Activated CD4-positive, alpha-beta T cell treated with anti-CD3 and anti-CD28 coated beads for 4 hours (primary cell): Measurements from ENCODE around the gene TSPAN15.
A peak's percentile ranks its signal among the peaks of the same experiment; 100 is the strongest.
"Not testable (repeated sequence)": the region's sequence is repeated elsewhere in the genome, so short reads cannot be mapped to it uniquely, and the experiment has no call there.

Source experiments
- DNase-seq, 2 donors: peaks; one replicate each; pipeline ENCODE4 v3.0.0-alpha.2; 2020

TSPAN15 gene

GRCh38 chr10:69504576-69505250 is 53.4 kb downstream of the TSPAN15 start:
- no peak for DNase-seq

- no peak for DNase-seq
Observed at GRCh38 chr10:69505636-69506318, 54.5 kb downstream of the TSPAN15 start.

GRCh38 chr10:69506487-69506833 is 55.2 kb downstream of the TSPAN15 start:
- DNase-seq, result no peak

DNA sequence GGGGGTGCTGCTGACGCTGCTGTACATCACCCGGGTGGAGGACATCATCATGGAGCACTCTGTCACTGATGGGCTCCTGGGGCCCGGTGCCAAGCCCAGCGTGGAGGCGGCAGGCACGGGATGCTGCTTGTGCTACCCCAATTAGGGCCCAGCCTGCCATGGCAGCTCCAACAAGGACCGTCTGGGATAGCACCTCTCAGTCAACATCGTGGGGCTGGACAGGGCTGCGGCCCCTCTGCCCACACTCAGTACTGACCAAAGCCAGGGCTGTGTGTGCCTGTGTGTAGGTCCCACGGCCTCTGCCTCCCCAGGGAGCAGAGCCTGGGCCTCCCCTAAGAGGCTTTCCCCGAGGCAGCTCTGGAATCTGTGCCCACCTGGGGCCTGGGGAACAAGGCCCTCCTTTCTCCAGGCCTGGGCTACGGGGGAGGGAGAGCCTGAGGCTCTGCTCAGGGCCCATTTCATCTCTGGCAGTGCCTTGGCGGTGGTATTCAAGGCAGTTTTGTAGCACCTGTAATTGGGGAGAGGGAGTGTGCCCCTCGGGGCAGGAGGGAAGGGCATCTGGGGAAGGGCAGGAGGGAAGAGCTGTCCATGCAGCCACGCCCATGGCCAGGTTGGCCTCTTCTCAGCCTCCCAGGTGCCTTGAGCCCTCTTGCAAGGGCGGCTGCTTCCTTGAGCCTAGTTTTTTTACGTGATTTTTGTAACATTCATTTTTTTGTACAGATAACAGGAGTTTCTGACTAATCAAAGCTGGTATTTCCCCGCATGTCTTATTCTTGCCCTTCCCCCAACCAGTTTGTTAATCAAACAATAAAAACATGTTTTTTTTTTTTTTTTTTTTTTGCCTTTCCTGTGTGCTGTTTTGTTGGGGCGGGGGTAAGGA is 55.8 kb downstream of the TSPAN15 start:
- DNase-seq, result no peak

GRCh38 chr10:69508738-69509340 is 57.6 kb downstream of the TSPAN15 start:
- no peak for DNase-seq

DNA sequence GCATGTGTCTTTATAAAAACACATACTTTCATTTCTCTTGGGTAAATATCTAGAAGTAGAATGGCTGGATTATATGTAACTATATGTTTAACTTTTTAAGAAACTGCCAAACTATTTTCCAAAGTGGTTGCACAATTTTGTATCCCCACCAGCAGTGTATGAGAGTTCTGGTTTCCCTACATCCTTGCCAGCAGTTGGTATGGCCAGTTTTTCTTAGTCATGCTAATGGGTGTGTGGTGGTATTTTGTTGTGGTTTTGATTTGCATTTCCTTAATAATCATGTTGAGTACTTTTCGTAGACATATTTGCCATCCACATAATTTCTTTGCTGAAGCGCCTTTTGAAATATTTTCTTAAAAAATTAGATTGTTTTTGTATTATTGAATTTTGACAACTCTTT is 61.6 kb downstream of the TSPAN15 start:
- no peak for DNase-seq

- no peak for DNase-seq
Observed at GRCh38 chr10:69513617-69514016, 62.4 kb downstream of the TSPAN15 start.

GRCh38 chr10:69515699-69516259 is 64.5 kb downstream of the TSPAN15 start:
- peak; percentile 78 to 81 for DNase-seq

- no peak for DNase-seq
Observed at GRCh38 chr10:69516316-69516715, 65.1 kb downstream of the TSPAN15 start.

GRCh38 chr10:69516796-69517195 is 65.5 kb downstream of the TSPAN15 start:
- DNase-seq, result no peak

DNA sequence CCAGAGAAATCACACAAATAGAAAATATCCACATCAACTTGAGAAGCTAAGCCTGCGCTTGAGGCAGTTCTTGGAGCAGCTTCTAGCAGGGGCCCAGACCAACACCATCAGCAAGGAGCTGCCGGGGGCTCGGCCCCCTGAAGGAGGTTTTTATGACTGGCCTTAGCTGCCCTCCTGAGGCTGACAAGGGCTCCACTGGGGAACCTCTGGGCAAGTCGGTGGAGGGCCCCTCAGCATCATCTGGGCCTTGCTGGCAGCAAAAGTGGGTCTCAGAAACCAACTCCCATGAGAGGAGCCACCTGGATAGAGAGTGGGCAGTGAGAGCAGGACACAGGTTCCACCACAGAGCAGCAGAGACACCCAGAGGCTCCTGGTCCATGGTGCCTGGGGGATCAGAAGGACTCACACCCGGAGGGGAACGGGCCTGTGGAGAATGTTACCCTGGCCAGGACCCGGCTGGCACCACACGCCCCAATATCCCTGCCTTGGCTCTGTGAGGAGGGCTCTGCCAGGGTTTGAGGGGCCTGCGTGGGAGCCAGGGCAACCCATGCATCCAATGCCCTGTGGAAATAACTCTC is 66.1 kb downstream of the TSPAN15 start:
- DNase-seq, result no peak

DNA sequence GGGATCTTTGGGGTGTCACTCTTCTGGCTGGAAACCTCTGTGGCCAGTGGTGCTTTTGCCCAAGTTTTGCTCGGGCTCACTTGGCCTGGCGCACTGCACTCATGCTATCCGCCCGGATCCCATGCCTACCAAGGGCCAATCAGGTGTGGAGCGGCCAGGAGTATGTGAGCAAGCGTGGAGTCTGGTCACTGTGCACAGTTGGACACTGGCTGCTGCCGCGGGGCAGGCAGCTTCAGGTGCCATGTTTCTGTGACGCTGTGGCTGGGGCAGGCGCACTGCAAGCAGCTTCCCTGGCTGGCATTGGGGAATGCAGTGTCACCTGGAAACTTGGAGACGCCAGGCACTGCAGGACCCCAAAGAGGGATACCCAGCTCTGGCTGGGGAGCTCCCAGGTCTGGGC is 76.7 kb downstream of the TSPAN15 start:
- DNase-seq, result no peak

GRCh38 chr10:69533658-69534057 is 82.4 kb downstream of the TSPAN15 start:
- DNase-seq, result no peak

DNA sequence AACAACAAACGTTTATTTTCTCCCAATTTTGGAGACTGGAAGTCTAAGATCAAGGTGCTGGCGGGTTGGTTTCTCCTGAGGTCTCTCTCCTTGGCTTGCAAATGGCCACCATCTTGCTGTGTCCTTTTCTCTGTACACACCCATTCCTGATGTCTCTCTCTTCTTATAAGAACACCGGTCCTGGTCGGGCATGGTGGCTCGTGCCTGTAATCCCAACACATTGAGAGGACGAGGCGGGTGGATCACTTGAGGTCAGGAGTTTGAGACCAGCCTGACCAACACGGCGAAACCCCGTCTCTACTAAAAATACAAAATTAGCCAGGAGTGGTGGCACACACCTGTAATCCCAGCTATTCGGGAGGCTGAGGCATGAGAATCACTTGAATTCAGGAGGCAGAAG is 85.3 kb downstream of the TSPAN15 start:
- DNase-seq, result not testable (repeated sequence)

- no peak for DNase-seq
Observed at GRCh38 chr10:69537449-69537848, 86.2 kb downstream of the TSPAN15 start.

- no peak for DNase-seq
Observed at GRCh38 chr10:69538461-69538860, 87.2 kb downstream of the TSPAN15 start.

- no peak for DNase-seq
Observed at GRCh38 chr10:69541463-69541862, 90.2 kb downstream of the TSPAN15 start.

DNA sequence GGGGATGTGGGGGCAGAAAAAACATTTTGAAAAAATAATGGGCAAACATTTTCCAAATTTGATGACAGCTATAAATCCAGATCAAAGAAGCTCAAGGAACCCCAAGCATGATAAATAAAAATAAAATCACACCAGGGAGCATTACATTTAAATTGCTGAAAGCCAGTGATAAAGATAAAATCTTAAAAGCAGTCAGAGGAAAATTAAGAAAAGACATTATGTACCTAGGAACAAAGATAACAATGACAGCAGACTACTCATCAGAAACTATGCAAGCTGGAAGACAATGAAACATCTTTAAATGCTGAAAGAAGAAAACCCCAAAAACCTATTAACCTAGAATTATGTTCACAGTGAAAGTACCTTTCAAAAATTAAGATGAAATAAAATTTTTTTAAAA is 98.7 kb downstream of the TSPAN15 start:
- no peak for DNase-seq

- no peak for DNase-seq
Observed at GRCh38 chr10:69552268-69552667, 101.0 kb downstream of the TSPAN15 start.

GRCh38 chr10:69553328-69553727 is 102.1 kb downstream of the TSPAN15 start:
- DNase-seq, result no peak

GRCh38 chr10:69554611-69555010 is 103.3 kb downstream of the TSPAN15 start:
- no peak for DNase-seq
